ENCODE data around the gene SIK1. TPM values are rescaled to one million over a fixed set of nuclear protein-coding genes. Genes with fewer than 3 reads are reported as not detected.
"Not testable (repeated sequence)": the region's sequence is repeated elsewhere in the genome, so short reads cannot be mapped to it uniquely, and the experiment has no call there.

SIK1 gene
- total RNA-seq: 10 to 100 TPM in 2 of 4 donors, 1 to 10 TPM in 1, not detected in 1; 7.9 to 33.8 (median 18.5) TPM
- polyA plus RNA-seq: 1 to 10 TPM in 2 of 3 donors, under 1 TPM in 1; under 0.01 to 6.7 (median 4.9) TPM

GRCh38 chr21:43426404-43427241 is at the start of gene SIK1:
Gene SIK1, minus strand, starts transcription at chr21:43427131. Its CDS starts 953 bp downstream, at chr21:43426178.
- H3K9me3 ChIP-seq; H3K4me1 ChIP-seq; intact Hi-C loops (cut with DNase I); H3K36me3 ChIP-seq; H3K4me3 ChIP-seq; H3K27me3 ChIP-seq; H3K27ac ChIP-seq; DNase-seq: not testable (repeated sequence)
- 0% methylated on average over 19 of the region's 120 CpGs; no CpG with 5 or more reads in 1 of the 2 donors for WGBS, 2 donors

GRCh38 chr21:43471597-43472242 is 44.8 kb upstream of the SIK1 start:
- WGBS, 2 donors: no CpG with 5 or more reads among the region's 16 CpGs
- intact Hi-C loops (cut with DNase I); H3K36me3 ChIP-seq; H3K27me3 ChIP-seq; H3K9me3 ChIP-seq; H3K4me3 ChIP-seq; DNase-seq; H3K4me1 ChIP-seq; H3K27ac ChIP-seq: not testable (repeated sequence)

- H3K27ac ChIP-seq; intact Hi-C loops (cut with DNase I); H3K27me3 ChIP-seq; H3K4me3 ChIP-seq; H3K36me3 ChIP-seq; H3K4me1 ChIP-seq; DNase-seq; H3K9me3 ChIP-seq: not testable (repeated sequence)
- no CpG with 5 or more reads among the region's 31 CpGs for WGBS, 2 donors
Measured at GRCh38 chr21:43469719-43470458, 43.0 kb upstream of the SIK1 start.

- H3K4me3 ChIP-seq: no peak overlapping the region
- TF ChIP-seq POLR2AphosphoS5 (IDR thresholded peaks at IDR 0.05): no peak
- no peak for TF ChIP-seq POLR2A (IDR thresholded peaks at IDR 0.05)
- TF ChIP-seq EP300 (IDR thresholded peaks at IDR 0.05): no peak
- no peak for TF ChIP-seq CTCF (IDR thresholded peaks at IDR 0.05)
- H3K27me3 ChIP-seq: no peaks in the 10 kb centered on the region
- H3K36me3 ChIP-seq: no peaks in the 10 kb centered on the region
- no peaks in the 10 kb centered on the region for H3K4me1 ChIP-seq
- 76 to 78% methylated on average over 1 of the region's 1 CpG for WGBS, 2 donors
- no peaks in the 10 kb centered on the region for H3K9me3 ChIP-seq
- no peak overlapping the region for H3K27ac ChIP-seq
- intact Hi-C loops (cut with DNase I): no loop called here
- DNase-seq: peak; percentile 7
Measured at GRCh38 chr21:43467785-43468184, 40.9 kb upstream of the SIK1 start.

GRCh38 chr21:43465159-43465558 is 38.2 kb upstream of the SIK1 start:
- H3K9me3 ChIP-seq; H3K27ac ChIP-seq; intact Hi-C loops (cut with DNase I); H3K4me1 ChIP-seq; H3K36me3 ChIP-seq; DNase-seq; H3K27me3 ChIP-seq; H3K4me3 ChIP-seq: not testable (repeated sequence)
- WGBS, 2 donors: no CpG with 5 or more reads among the region's 5 CpGs

GRCh38 chr21:43463498-43464261 is 36.7 kb upstream of the SIK1 start:
- H3K9me3 ChIP-seq; H3K4me1 ChIP-seq; H3K27me3 ChIP-seq; H3K36me3 ChIP-seq; H3K27ac ChIP-seq; intact Hi-C loops (cut with DNase I); H3K4me3 ChIP-seq: not testable (repeated sequence)
- 36 to 71% methylated on average over 3 of the region's 20 CpGs for WGBS, 2 donors
- DNase-seq: peak; percentile 4

- H3K36me3 ChIP-seq; H3K4me3 ChIP-seq; DNase-seq; intact Hi-C loops (cut with DNase I); H3K9me3 ChIP-seq; H3K27me3 ChIP-seq; H3K27ac ChIP-seq; H3K4me1 ChIP-seq: not testable (repeated sequence)
- WGBS, 2 donors: no CpG with 5 or more reads among the region's 17 CpGs
Measured at GRCh38 chr21:43462932-43463331, 36.0 kb upstream of the SIK1 start.

- H3K4me1 ChIP-seq; H3K9me3 ChIP-seq; intact Hi-C loops (cut with DNase I); DNase-seq; H3K36me3 ChIP-seq; H3K27ac ChIP-seq; H3K27me3 ChIP-seq; H3K4me3 ChIP-seq: not testable (repeated sequence)
- WGBS, 2 donors: no CpG with 5 or more reads among the region's 13 CpGs
Measured at GRCh38 chr21:43460475-43460874, 33.5 kb upstream of the SIK1 start.

GRCh38 chr21:43458995-43459394 is 32.1 kb upstream of the SIK1 start:
- intact Hi-C loops (cut with DNase I); H3K27me3 ChIP-seq; DNase-seq; H3K4me1 ChIP-seq; H3K4me3 ChIP-seq; H3K36me3 ChIP-seq; H3K27ac ChIP-seq; H3K9me3 ChIP-seq: not testable (repeated sequence)
- WGBS, 2 donors: 81% methylated on average over 8 of the region's 12 CpGs; no CpG with 5 or more reads in 1 of the 2 donors

GRCh38 chr21:43456616-43457314 is 29.8 kb upstream of the SIK1 start:
- intact Hi-C loops (cut with DNase I); H3K4me1 ChIP-seq; H3K4me3 ChIP-seq; H3K27me3 ChIP-seq; H3K9me3 ChIP-seq; H3K27ac ChIP-seq; DNase-seq; H3K36me3 ChIP-seq: not testable (repeated sequence)
- WGBS, 2 donors: no CpG with 5 or more reads among the region's 33 CpGs
